HL-60 (cell line): ENCODE measurements around the gene WFDC12.

Source experiments
- CTCF ChIP-seq: IDR thresholded peaks from one replicate; pipeline ENCODE4 v1.5.1; 2011; ENCODE audit warnings: low read length, control low read depth, inconsistent platforms; ENCODE audit not compliant: insufficient read depth
- POLR2AphosphoS5 ChIP-seq: IDR thresholded peaks from 2 replicates; pipeline ENCODE4 v1.6.1; 2012; ENCODE audit warnings: low read depth
- REST ChIP-seq: IDR thresholded peaks from 2 replicates; pipeline ENCODE4 v1.6.1; 2012; ENCODE audit warnings: low read depth; ENCODE audit not compliant: insufficient replicate concordance

DNA sequence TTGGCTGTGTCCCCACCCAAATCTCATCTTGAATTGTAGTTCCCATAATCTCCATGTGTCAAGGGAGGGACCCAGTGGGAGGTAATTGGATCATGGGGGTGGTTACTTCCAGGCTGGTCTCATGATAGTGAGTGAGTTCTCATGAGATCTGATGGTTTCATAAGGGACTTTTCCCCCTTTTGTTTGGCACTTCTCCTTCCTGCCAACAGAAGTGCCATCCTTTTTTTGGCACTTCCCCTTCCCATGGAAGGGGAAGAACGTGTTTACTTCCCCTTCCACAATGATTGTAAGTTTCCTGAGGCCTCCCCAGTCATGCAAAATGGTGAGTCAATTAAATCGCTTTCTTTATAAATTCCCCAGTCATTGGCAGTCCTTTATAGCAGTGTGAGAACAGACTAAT is 32.4 kb upstream of the WFDC12 start:
- TF ChIP-seq CTCF (no peak), POLR2AphosphoS5 (no peak), REST (no peak)
